WTC11 (cell line): ENCODE results near the gene KNSTRN.

Experiments used
- AR ChIP-seq: fragments of 250-450 bp; sonication (Bioruptor Pico); IDR thresholded peaks from 2 replicates; pipeline ENCODE4 v1.9.0; 2021; ENCODE audit warnings: mild to moderate bottlenecking
- ATF2 ChIP-seq: sonication (generic); formaldehyde crosslinking; IDR thresholded peaks from 2 replicates; pipeline ENCODE4 v1.8.1; 2022; ENCODE audit warnings: low read depth, missing genetic modification reagents, borderline replicate concordance
- E2F4 ChIP-seq: sonication (generic); formaldehyde crosslinking; IDR thresholded peaks from 2 replicates; pipeline ENCODE4 v1.8.1; 2022; ENCODE audit warnings: low read depth, mild to moderate bottlenecking, moderate library complexity, missing genetic modification reagents, borderline replicate concordance
- ETV6 ChIP-seq: sonication (generic); formaldehyde crosslinking; IDR thresholded peaks from 2 replicates; pipeline ENCODE4 v1.8.1; 2022; ENCODE audit warnings: mild to moderate bottlenecking, missing genetic modification reagents
- KAT7 ChIP-seq: sonication (generic); formaldehyde crosslinking; IDR thresholded peaks from 2 replicates; pipeline ENCODE4 v1.8.1; 2023; ENCODE audit warnings: missing genetic modification reagents, mild to moderate bottlenecking, borderline replicate concordance
- SP1 ChIP-seq: sonication (generic); formaldehyde crosslinking; conservative IDR thresholded peaks from 2 replicates; pipeline ENCODE4 v1.8.1; 2022; ENCODE audit warnings: missing genetic modification reagents
- ZBTB21 ChIP-seq: sonication (generic); formaldehyde crosslinking; IDR thresholded peaks from 2 replicates; pipeline ENCODE4 v1.8.1; 2023; ENCODE audit warnings: mild to moderate bottlenecking, missing genetic modification reagents, borderline replicate concordance
- TF ChIP-seq, protein P1 (sequence below): sonication (generic); formaldehyde crosslinking; IDR thresholded peaks from 2 replicates; pipeline ENCODE4 v1.8.0; 2022; ENCODE audit warnings: mild to moderate bottlenecking, missing genetic modification reagents

GRCh38 chr15:40340038-40340739, 42.3 kb upstream of the KNSTRN start:
- TF ChIP-seq E2F4 (no peak), ATF2 (no peak), ETV6 (CRISPR knock-in tag) (no peak), SP1 (no peak), ZBTB21 (CRISPR knock-in tag) (no peak), AR (CRISPR knock-in tag) (no peak), KAT7 (CRISPR knock-in tag) (no peak)
- TF ChIP-seq, protein P1, sequence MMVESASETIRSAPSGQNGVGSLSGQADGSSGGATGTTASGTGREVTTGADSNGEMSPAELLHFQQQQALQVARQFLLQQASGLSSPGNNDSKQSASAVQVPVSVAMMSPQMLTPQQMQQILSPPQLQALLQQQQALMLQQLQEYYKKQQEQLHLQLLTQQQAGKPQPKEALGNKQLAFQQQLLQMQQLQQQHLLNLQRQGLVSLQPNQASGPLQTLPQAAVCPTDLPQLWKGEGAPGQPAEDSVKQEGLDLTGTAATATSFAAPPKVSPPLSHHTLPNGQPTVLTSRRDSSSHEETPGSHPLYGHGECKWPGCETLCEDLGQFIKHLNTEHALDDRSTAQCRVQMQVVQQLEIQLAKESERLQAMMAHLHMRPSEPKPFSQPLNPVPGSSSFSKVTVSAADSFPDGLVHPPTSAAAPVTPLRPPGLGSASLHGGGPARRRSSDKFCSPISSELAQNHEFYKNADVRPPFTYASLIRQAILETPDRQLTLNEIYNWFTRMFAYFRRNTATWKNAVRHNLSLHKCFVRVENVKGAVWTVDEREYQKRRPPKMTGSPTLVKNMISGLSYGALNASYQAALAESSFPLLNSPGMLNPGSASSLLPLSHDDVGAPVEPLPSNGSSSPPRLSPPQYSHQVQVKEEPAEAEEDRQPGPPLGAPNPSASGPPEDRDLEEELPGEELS (CRISPR knock-in tag) = no peak
